K562 (cell line): ENCODE measurements around the gene CREM. TPM values are rescaled to one million over a fixed set of nuclear protein-coding genes. Genes with fewer than 3 reads are reported as not detected.

ENCODE experiments used
- ATAC-seq: fragments of 200-7000 bp; cut with Tn5 transposase; 3 replicates; pipeline ENCODE4 v1.9.1; 2020; ENCODE audit warnings: moderate library complexity
- BruUV-seq: library from RNA; stranded (reverse); fragments of 400-500 nt; replicated peaks from 2 replicates; lab custom pipeline; 2021; lab: Mats Ljungman, UMichigan
- CTCF ChIA-PET: fragments of 300-600 bp; formaldehyde crosslinking; extraction: SDS; loops from one replicate; lab custom pipeline; 2021; ENCODE audit warnings: low intra/inter-chr PET ratio; lab: Yijun Ruan, JAX
- POLR2A ChIA-PET: fragments of 300-600, 350-650 bp; sonication (Branson Sonifier 250); formaldehyde crosslinking; extraction: SDS; loops from one replicate; lab custom pipeline; 2021; ENCODE audit warnings: antibody characterized with exemption, inconsistent platforms; lab: Yijun Ruan, JAX
- DNase-seq, 4 experiments: peaks; one replicate each; pipeline versions ENCODE4 v3.0.0 to v3.0.0-alpha.2; 2011 to 2018; ENCODE audit warnings: low spot score in 3 of 4, mixed read lengths in 3 of 4; ENCODE audit errors: extremely low read depth in 1 of 4
- FAIRE-seq: peaks from 2 replicates; lab custom pipeline; 2011; peaks lifted over from hg19 to GRCh38; lab: Jason Lieb, UNC
- H2AFZ ChIP-seq: 2 replicates; pipeline ENCODE4 v1.6.0; 2011; ENCODE audit warnings: low read depth, low read length, control low read depth, inconsistent platforms
- H3K27ac ChIP-seq: fragments of 200-600 bp; 3 replicates; pipeline ENCODE4 v1.8.0; 2011; ENCODE audit warnings: low read depth, mild to moderate bottlenecking, control low read depth, inconsistent platforms, low read length, moderate library complexity, mixed read lengths; ENCODE audit errors: extremely low read depth
- H3K27me3 ChIP-seq, 2 experiments: fragments of 300-600 bp in 1 of 2; 2 replicates in 1 of 2; 3 replicates in 1 of 2; pipeline versions ENCODE4 v1.6.0 to v1.8.0; 2011; ENCODE audit warnings: inconsistent platforms in 2 of 2, low read length in 2 of 2, mild to moderate bottlenecking in 1 of 2, mixed read lengths in 1 of 2, moderate library complexity in 1 of 2; ENCODE audit not compliant: control insufficient read depth in 2 of 2, insufficient read depth in 2 of 2
- H3K36me3 ChIP-seq: fragments of 300-600 bp; 3 replicates; pipeline ENCODE4 v1.8.0; 2011; ENCODE audit warnings: mild to moderate bottlenecking, low read length, inconsistent platforms; ENCODE audit not compliant: control insufficient read depth, insufficient read depth
- H3K4me1 ChIP-seq, 2 experiments: fragments of 200-600 bp in 1 of 2; replicated peaks in 1 of 2; 2 replicates in 1 of 2; 3 replicates in 1 of 2; pipeline versions ENCODE4 v1.5.1 to v1.8.0; 2011; ENCODE audit warnings: inconsistent platforms in 2 of 2, low read length in 2 of 2, mild to moderate bottlenecking in 1 of 2, mixed read lengths in 1 of 2, moderate library complexity in 1 of 2; ENCODE audit not compliant: control insufficient read depth in 2 of 2, insufficient read depth in 2 of 2
- H3K4me2 ChIP-seq: 2 replicates; pipeline ENCODE4 v1.6.1; 2011; ENCODE audit warnings: low read length, control low read depth, inconsistent platforms, mixed read lengths; ENCODE audit not compliant: insufficient read depth
- H3K4me3 ChIP-seq: fragments of 200-600 bp; sonication (generic), shearing (Covaris generic); 2 replicates; pipeline ENCODE4 v1.5.1; 2016; ENCODE audit warnings: control low read depth, inconsistent platforms
- H3K79me2 ChIP-seq: fragments of 200-600 bp; 3 replicates; pipeline ENCODE4 v1.8.0; 2011; ENCODE audit warnings: low read length, inconsistent platforms; ENCODE audit not compliant: control insufficient read depth, insufficient read depth
- H3K9ac ChIP-seq, 2 experiments: 2 replicates each; pipeline versions ENCODE4 v1.6.0 to v1.6.1; 2011; ENCODE audit warnings: low read depth in 2 of 2, low read length in 2 of 2, control low read depth in 1 of 2, inconsistent platforms in 1 of 2, mild to moderate bottlenecking in 1 of 2, mixed read lengths in 1 of 2; ENCODE audit not compliant: insufficient read depth in 1 of 2
- H3K9me1 ChIP-seq: one replicate; pipeline ENCODE4 v1.6.0; 2011; ENCODE audit warnings: inconsistent platforms, mild to moderate bottlenecking, low read length, moderate library complexity; ENCODE audit not compliant: control insufficient read depth, insufficient read depth
- H3K9me3 ChIP-seq: replicated peaks from 2 replicates; pipeline ENCODE4 v1.5.1; 2011; ENCODE audit warnings: low read depth, low read length, inconsistent platforms; ENCODE audit not compliant: control insufficient read depth, insufficient read depth
- H4K20me1 ChIP-seq: replicated peaks from 2 replicates; pipeline ENCODE4 v1.6.1; 2011; ENCODE audit warnings: low read length, inconsistent platforms, mixed read lengths; ENCODE audit not compliant: control insufficient read depth, insufficient read depth
- LCOR ChIP-seq: sonication (generic); formaldehyde crosslinking; IDR thresholded peaks from 2 replicates; pipeline ENCODE4 v1.8.0; 2022; ENCODE audit warnings: mild to moderate bottlenecking, missing genetic modification reagents
- MLX ChIP-seq, 2 experiments: fragments of 450-650 bp in 1 of 2; sonication (generic) in 1 of 2; formaldehyde crosslinking; conservative IDR thresholded peaks; 2 replicates each; pipeline versions ENCODE4 v1.4.0 to v1.8.1; 2020 to 2022; ENCODE audit warnings: mild to moderate bottlenecking in 1 of 2, missing genetic modification reagents in 1 of 2
- MTA3 ChIP-seq: fragments of 450-650 bp; formaldehyde crosslinking; IDR thresholded peaks from 2 replicates; pipeline ENCODE4 v1.6.1; 2017; ENCODE audit warnings: mild to moderate bottlenecking, borderline replicate concordance
- POLR2AphosphoS5 ChIP-seq: IDR thresholded peaks from 2 replicates; pipeline ENCODE4 v1.6.1; 2011; ENCODE audit warnings: mild to moderate bottlenecking, low read depth, low read length, moderate library complexity; ENCODE audit not compliant: control insufficient read depth, insufficient read depth
- PRDM10 ChIP-seq: fragments of 450-650 bp; IDR thresholded peaks from 2 replicates; pipeline ENCODE4 v1.6.1; 2018; ENCODE audit not compliant: partially characterized antibody
- REST ChIP-seq, 2 experiments: fragments of 450-650 bp; formaldehyde crosslinking in 1 of 2; IDR thresholded peaks; 2 replicates each; pipeline versions ENCODE4 v1.4.0 to v1.6.1; 2014 to 2020; ENCODE audit warnings: mild to moderate bottlenecking in 2 of 2, borderline replicate concordance in 1 of 2, low read depth in 1 of 2
- TBP ChIP-seq: optimal IDR thresholded peaks from 2 replicates; pipeline ENCODE3; 2011; ENCODE audit warnings: low read depth, low read length, improper control_type of control experiment
- TCFL5 ChIP-seq: fragments of 250-450 bp; sonication (Bioruptor Pico); conservative IDR thresholded peaks from 2 replicates; pipeline ENCODE4 v1.6.1; 2021; ENCODE audit warnings: mild to moderate bottlenecking, moderate library complexity, matching md5 sums
- ZNF140 ChIP-seq: fragments of 250-450 bp; sonication (Bioruptor Pico); IDR thresholded peaks from 2 replicates; pipeline ENCODE4 v1.8.0; 2021; ENCODE audit warnings: moderate library complexity, mild to moderate bottlenecking, inconsistent platforms
- WGBS: fragments of 100-300 bp; shearing (Covaris generic); methylation state at CpG from one replicate; pipeline ENCODE4 v1.1.6; 2016; ENCODE audit warnings: low coverage, mixed read lengths; ENCODE audit not compliant: insufficient coverage; ENCODE audit errors: missing lambda C conversion rate; 5-methylcytosine and 5-hydroxymethylcytosine counted together
- in situ Hi-C: fragments of 300-500 bp; cut with MboI; formaldehyde crosslinking; loops from 4 replicates; pipeline ENCODE4 v1.15.0; 2018; ENCODE audit warnings: inconsistent platforms, mixed read lengths
- intact Hi-C: fragments of 100-400 bp; cut with micrococcal nuclease; formaldehyde crosslinking; loops from 2 replicates; pipeline ENCODE4 v1.14.2; 2022
- polyA plus RNA-seq, 8 experiments: library from polyadenylated mRNA; depleted of rRNA in 4 of 8; stranded (reverse) in 5 of 8; unstranded in 3 of 8; fragments of >200 nt; fragmentation: Nextera tagmentation in 2 of 8; fragmentation: Illumina TruSeq in 1 of 8; extraction: Ambion mirVana in 2 of 8; extraction: Trizol in 1 of 8; gene quantifications; 2 replicates each; pipeline versions ENCODE4 v1.2.1 to v1.2.3, GENCODE V29; 2011 to 2014; ENCODE audit warnings: inconsistent platforms in 1 of 8, missing spikeins in 1 of 8
- total RNA-seq, 7 experiments: library from RNA; depleted of rRNA in 6 of 7; stranded (reverse); fragments of >200 nt in 6 of 7; fragmentation: Illumina TruSeq in 2 of 7; extraction: Trizol in 2 of 7; gene quantifications; 2 replicates each; pipeline versions ENCODE4 v1.2.1 to v1.2.3, GENCODE V29; 2011 to 2021; ENCODE audit warnings: low replicate concordance in 1 of 7

Gene CREM
- total and polyA plus RNA-seq, 9 of the 15 experiments (the other 6 are each of a cell fraction or from before 2014, with no cell fraction given), result 39.1 to 70.2 (median 48.3) TPM

- no peak overlapping the region for H2AFZ ChIP-seq
- intact Hi-C loops, result no loop called here
- FAIRE-seq, result no peak
- WGBS, result 64% methylated on average over 5 of the region's 5 CpGs
- no peak for ATAC-seq
- H3K4me2 ChIP-seq, result no peak overlapping the region
- no peak overlapping the region for H3K4me3 ChIP-seq
- DNase-seq, result no peak
- H3K9me1 ChIP-seq, result no peaks in the 10 kb centered on the region
- ChIA-PET CTCF (interaction anchor here (0.6 to 2.7 kb wide), 2 partner anchors 34 to 97 kb away, joined by 3 to 19 read pairs; no protein-coding TSS in a partner anchor), POLR2A (interaction anchor here (1.1 to 3.8 kb wide), 4 partner anchors 13 to 175 kb away, joined by 3 to 12 read pairs (median 5); partner anchors contain the start of gene CREM)
- in situ Hi-C loops, result loop anchor here (5.0 kb wide), 1 partner anchor 95 kb away; no protein-coding TSS in a partner anchor
- peaks cover 0 to 4% of the 10 kb centered on the region in 2 experiments; a peak in 1 of 5 replicates for H3K4me1 ChIP-seq
- no peaks in the 10 kb centered on the region for H3K36me3 ChIP-seq
- no peaks in the 10 kb centered on the region for H3K9me3 ChIP-seq
- no peak overlapping the region for H3K9ac ChIP-seq
- BruUV-seq, result no TSS peak
- H3K27ac ChIP-seq, result no peak overlapping the region
- no peaks in the 10 kb centered on the region for H4K20me1 ChIP-seq
- H3K79me2 ChIP-seq, result no peaks in the 10 kb centered on the region
- H3K27me3 ChIP-seq, result no peaks in the 10 kb centered on the region
- TF ChIP-seq ZNF140 (CRISPR knock-in tag), result no peak
- TF ChIP-seq TCFL5, result no peak
- TF ChIP-seq MLX (CRISPR knock-in tag; conservative IDR thresholded peaks at IDR 0.05), result no peak
- TF ChIP-seq REST (IDR thresholded peaks at IDR 0.05; ENCODE audit: borderline replicate concordance), result no peak
- TF ChIP-seq REST (CRISPR knock-in tag; IDR thresholded peaks at IDR 0.05; ENCODE audit: low read depth), result no peak
- no peak for TF ChIP-seq PRDM10
- TF ChIP-seq MTA3, result no peak
- no peak for TF ChIP-seq POLR2AphosphoS5
- TF ChIP-seq TBP, result no peak
- TF ChIP-seq LCOR, result no peak
Measured at GRCh38 chr10:35217455-35217854, 90.8 kb downstream of the CREM start.
